Neural cell (in vitro differentiated cells): ENCODE results near the gene USP34.

ENCODE experiments used
- EZH2 ChIP-seq: fragments of 200-600, 300-800 bp; shearing (Covaris generic), sonication (generic); IDR thresholded peaks from 2 replicates; pipeline ENCODE4 v1.6.1; 2014; ENCODE audit warnings: antibody characterized with exemption, low read length, borderline replicate concordance, mild to moderate bottlenecking; ENCODE audit not compliant: insufficient read depth, poor library complexity, severe bottlenecking
- TF ChIP-seq, protein P1 (sequence below): fragments of 450-650 bp; IDR thresholded peaks from 2 replicates; pipeline ENCODE4 v1.5.1; 2014; ENCODE audit warnings: antibody characterized with exemption, mild to moderate bottlenecking, moderate library complexity; ENCODE audit not compliant: poor library complexity, severe bottlenecking

DNA sequence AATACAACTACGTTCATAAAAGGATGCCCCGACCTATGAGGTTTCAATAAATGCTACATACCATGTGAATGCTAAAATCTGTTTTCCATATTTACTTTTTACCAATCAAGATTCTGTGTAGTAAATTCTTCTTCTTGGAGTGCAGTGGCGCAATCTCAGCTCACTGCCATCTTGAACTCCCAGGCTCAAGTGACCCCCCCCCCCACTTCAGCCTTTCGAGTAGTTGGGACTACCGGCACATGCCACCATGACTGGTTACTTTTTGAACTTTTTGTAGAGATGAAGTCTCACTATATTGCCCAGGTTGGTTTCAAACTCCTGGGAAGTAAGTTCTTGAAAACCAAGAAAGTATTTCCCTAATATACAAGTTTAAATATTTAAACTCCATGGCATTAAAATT is 14.4 kb upstream of the USP34 start:
- TF ChIP-seq, protein P1, sequence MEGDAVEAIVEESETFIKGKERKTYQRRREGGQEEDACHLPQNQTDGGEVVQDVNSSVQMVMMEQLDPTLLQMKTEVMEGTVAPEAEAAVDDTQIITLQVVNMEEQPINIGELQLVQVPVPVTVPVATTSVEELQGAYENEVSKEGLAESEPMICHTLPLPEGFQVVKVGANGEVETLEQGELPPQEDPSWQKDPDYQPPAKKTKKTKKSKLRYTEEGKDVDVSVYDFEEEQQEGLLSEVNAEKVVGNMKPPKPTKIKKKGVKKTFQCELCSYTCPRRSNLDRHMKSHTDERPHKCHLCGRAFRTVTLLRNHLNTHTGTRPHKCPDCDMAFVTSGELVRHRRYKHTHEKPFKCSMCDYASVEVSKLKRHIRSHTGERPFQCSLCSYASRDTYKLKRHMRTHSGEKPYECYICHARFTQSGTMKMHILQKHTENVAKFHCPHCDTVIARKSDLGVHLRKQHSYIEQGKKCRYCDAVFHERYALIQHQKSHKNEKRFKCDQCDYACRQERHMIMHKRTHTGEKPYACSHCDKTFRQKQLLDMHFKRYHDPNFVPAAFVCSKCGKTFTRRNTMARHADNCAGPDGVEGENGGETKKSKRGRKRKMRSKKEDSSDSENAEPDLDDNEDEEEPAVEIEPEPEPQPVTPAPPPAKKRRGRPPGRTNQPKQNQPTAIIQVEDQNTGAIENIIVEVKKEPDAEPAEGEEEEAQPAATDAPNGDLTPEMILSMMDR = no peak
- TF ChIP-seq EZH2 = no peak
